GM12801 (cell line): ENCODE data around the gene SVBP.

Experiments
- TF ChIP-seq, protein P1 (sequence below): IDR thresholded peaks from one replicate; pipeline ENCODE4 v1.5.1; 2011; ENCODE audit warnings: control low read depth; ENCODE audit not compliant: insufficient read length; ENCODE audit errors: extremely low read depth

Gene SVBP

DNA sequence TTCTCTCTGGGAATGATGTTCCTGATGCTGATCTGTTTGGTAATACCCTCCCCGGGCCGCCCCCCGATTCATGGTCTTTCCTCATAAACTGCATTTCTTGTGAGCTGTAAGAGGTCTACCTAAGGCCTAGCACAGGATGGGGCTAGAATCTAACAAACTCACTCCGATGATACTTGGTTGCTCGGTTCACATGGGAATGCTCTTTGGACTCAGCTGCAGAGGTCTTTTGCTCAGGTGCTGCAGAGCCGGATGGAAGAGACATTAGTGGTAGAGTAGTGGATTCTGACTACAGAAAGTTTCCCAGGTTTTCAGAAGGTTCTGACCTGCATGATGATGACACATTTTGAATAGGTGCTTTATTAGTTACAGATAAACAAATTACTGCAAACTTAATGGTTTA is 40.7 kb downstream of the SVBP start:
- TF ChIP-seq, protein P1, sequence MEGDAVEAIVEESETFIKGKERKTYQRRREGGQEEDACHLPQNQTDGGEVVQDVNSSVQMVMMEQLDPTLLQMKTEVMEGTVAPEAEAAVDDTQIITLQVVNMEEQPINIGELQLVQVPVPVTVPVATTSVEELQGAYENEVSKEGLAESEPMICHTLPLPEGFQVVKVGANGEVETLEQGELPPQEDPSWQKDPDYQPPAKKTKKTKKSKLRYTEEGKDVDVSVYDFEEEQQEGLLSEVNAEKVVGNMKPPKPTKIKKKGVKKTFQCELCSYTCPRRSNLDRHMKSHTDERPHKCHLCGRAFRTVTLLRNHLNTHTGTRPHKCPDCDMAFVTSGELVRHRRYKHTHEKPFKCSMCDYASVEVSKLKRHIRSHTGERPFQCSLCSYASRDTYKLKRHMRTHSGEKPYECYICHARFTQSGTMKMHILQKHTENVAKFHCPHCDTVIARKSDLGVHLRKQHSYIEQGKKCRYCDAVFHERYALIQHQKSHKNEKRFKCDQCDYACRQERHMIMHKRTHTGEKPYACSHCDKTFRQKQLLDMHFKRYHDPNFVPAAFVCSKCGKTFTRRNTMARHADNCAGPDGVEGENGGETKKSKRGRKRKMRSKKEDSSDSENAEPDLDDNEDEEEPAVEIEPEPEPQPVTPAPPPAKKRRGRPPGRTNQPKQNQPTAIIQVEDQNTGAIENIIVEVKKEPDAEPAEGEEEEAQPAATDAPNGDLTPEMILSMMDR = no peak

DNA sequence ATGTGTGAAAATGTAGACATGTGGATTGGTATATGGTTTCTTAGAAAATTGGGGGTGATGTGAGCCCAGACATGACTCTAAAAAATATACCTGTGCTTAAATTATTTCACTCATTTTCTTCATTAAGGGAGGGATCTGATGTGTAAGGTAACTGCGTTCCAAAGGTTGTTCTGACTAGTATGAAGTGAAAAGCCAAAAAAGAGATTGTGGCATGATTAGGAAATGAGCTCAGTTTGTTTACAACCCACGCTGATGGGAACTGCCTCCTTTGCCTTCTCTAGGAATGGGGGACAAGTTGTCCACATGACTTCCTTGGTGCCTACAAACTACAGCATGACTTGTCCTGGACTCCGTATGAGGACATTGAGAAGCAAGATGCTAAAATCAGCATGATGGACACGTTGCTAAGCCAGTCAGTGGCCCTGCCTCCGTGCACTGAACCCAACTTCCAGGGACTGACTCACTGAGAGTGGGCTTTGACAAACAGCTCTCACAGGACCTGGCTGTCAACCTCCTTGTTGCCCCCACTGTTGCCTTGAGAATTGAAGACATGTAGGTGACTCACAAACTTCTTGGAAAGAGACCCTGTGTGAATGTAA is 42.2 kb downstream of the SVBP start:
- TF ChIP-seq, protein P1 = no peak

DNA sequence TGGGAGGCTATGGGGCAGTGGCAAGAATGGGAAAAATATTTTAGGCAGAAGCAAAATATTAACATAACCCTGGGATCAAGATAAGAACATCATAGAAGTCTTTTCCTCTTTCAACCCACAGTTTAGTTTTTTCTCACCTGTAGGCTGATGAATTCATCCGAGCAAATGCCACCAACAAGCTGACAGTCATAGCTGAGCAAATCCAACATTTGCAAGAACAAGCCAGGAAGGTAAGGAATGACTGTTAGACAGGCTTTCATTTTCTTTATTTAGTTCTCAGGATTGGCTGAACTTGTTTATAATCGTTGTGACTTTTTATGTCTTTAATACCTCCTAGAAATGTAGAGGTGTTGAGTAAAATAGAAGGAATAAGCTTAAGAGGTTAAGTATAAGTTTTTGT is 43.8 kb downstream of the SVBP start:
- TF ChIP-seq, protein P1 = no peak

DNA sequence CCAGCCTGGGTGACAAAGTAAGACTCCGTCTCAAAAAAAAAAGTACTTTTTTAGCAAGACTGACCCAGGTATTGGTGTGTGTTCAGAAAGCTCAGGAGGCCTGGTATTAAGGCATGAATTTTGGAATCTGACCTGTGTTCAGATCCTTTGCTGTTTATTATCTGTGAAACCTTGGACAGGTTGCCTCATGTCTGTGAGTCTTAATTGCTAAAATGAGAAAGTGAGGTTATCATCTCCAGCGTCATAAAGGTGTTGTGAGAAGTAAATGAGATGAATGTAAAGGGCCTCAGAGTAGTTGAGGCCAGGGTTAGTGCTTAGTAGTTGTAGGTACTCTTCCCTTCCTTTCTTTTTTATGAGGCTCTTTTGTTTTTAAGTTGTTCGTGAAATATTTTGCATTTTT is 47.4 kb downstream of the SVBP start:
- TF ChIP-seq, protein P1 = no peak

DNA sequence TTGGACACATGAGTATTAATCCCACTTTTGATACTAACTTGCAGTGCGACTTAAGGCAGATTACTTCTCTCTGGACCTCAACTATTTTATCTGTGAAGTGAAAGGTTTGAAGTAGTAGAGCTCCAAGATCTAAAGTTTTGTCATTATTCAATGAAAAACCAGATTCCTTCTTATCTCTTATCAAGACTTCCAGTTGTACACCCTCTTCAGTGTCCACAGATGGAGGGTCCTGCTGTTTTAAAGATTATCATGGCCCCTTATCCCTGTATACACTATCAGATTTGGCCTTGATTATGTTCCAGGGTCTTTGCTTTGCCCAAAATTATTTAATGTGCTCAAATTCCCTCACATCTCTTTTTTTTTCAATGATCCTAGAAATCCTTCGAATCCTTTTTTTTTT is 49.0 kb downstream of the SVBP start:
- TF ChIP-seq, protein P1 = no peak

DNA sequence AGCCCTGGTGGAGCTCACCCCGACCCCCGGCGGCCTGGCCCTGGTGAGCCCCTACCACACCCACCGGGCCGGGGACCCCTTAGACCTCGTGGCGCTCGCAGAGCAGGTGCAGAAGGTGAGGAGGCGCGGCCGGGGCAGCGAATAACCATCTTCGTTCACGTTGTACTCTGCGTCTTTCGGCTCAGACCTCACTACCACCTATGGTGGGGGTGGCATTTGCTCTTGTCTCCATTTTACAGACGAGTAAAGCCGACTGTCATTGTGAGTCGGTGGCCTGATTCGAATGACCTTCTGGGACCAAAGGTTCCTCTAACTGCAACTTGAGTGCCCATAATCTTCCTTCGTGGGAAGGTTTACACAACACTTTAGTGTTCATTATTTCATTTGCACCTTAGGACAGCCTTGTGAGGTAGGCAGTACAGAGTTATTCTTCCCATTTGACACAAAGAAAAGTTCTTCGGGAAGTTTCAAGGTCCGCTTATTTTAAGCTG is 49.6 kb downstream of the SVBP start:
- TF ChIP-seq, protein P1 = no peak

DNA sequence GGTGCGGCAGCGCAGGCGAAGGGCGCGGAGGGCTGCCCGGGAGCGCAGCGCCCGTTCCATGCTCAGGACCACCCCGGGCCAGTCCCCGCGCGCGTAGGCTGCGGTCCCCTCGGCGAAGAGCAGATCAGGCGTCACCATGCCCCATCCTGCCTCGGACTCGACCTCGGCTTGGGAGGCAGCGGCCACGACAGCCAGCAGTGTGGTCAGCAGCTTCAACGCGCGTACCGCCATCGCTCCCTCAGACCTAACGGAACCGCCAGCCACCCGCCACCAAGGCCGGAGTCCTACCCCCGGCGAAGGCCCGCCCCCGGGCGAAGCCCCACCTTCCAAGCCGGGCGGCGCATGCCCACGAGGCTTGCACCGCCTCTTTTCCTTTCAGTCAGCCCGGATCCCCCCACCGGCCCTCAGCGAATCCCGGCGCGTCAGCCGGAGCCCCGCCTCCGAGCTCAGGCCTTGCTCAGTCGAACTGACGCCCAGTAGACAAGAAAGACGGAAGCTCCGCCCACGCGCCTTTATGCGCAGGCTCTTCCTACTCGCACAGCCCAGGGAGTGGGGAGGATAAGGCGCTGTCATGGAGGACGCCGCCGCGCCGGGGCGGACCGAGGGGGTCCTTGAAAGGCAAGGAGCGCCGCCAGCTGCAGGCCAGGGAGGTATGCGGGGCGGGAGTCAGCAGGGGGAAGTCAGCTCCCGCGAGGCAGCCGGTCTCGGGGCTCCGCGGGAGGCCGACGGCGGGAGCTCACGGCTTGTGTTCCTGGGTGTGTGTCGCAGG is 50.3 kb downstream of the SVBP start, which contains the start of the genes C1orf50 and P3H1:
TSS of gene C1orf50 (plus strand) at position 509 of the 769 bp plus-strand sequence. CDS start at position 572, 63 bp downstream.
TSS of gene P3H1 (minus strand) at position 288 of the 769 bp plus-strand sequence. CDS start at position 231, 57 bp downstream.
- TF ChIP-seq, protein P1 = no peak
